ENCODE results near the gene PXT1.

- TF ChIP-seq CTCF (IDR thresholded peaks at IDR 0.05): no peak
- no peak for TF ChIP-seq EZH2 (IDR thresholded peaks at IDR 0.05; ENCODE audit: borderline replicate concordance, insufficient read depth, low read depth, low read length, poor library complexity, severe bottlenecking)
Measured at GRCh38 chr6:36378243-36378920, 64.3 kb downstream of the PXT1 start.
